IPS-15b (cell line): ENCODE results near the gene LPCAT3.

Experiments used
- H3K27me3 ChIP-seq: one replicate; pipeline ENCODE4 v1.6.1; 2013; ENCODE audit warnings: low read length; ENCODE audit not compliant: control insufficient read depth, insufficient read depth
- H3K36me3 ChIP-seq: one replicate; pipeline ENCODE4 v1.6.1; 2013; ENCODE audit warnings: low read length; ENCODE audit not compliant: control insufficient read depth, insufficient read depth
- H3K4me1 ChIP-seq: one replicate; pipeline ENCODE4 v1.6.1; 2013; ENCODE audit warnings: mild to moderate bottlenecking, low read length; ENCODE audit not compliant: control insufficient read depth, insufficient read depth
- H3K4me3 ChIP-seq: one replicate; pipeline ENCODE4 v1.5.1; 2013; ENCODE audit warnings: low read depth, low read length
- H3K9ac ChIP-seq: one replicate; pipeline ENCODE4 v1.6.1; 2013; ENCODE audit warnings: low read depth, mild to moderate bottlenecking, low read length
- H3K9me3 ChIP-seq: one replicate; pipeline ENCODE4 v1.6.1; 2013; ENCODE audit warnings: mild to moderate bottlenecking, low read length; ENCODE audit not compliant: control insufficient read depth, insufficient read depth

LPCAT3 gene

DNA sequence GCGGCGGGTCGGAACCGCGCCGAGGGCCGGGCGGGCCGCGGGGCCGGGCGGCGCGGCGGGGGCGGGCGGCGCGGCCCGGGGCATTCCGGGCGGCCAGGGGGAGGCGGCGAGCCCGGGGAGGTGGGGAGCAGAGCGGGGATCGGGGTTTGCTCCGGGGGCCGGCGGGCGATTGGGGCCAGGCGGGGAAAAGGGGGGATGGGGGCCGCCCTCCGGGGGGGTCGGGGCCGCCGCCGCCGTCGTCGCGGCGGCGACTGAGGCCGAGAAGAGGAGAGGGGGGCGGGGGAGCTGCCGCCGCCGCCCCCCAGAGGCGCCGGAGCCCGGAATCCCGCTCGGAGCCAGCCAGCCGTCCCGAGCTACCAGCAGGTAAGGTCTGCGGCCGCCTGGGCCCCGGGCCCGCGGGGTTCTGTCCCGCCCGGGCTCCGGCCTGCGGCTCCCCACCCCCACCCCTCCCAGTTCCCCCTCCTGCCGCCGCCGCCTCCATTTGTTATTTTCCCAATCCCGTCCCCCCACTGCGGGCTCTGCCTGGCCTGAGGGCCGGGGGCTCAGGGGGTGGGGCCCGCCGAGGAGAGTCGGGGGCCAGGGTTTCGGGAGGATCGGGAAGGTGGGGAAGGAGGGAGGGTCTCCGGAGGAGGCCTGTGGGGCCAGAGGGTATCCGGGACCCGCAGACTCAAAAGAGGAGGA, 90.1 kb downstream of the LPCAT3 start:
- H3K9me3 ChIP-seq, result no peaks in the 10 kb centered on the region
- peaks cover 26% of the 10 kb centered on the region for H3K4me1 ChIP-seq
- H3K4me3 ChIP-seq, result peak overlapping the region; percentile 86
- peak overlapping the region; percentile 74 for H3K9ac ChIP-seq
- peaks cover 4% of the 10 kb centered on the region for H3K36me3 ChIP-seq
- H3K27me3 ChIP-seq, result no peaks in the 10 kb centered on the region

DNA sequence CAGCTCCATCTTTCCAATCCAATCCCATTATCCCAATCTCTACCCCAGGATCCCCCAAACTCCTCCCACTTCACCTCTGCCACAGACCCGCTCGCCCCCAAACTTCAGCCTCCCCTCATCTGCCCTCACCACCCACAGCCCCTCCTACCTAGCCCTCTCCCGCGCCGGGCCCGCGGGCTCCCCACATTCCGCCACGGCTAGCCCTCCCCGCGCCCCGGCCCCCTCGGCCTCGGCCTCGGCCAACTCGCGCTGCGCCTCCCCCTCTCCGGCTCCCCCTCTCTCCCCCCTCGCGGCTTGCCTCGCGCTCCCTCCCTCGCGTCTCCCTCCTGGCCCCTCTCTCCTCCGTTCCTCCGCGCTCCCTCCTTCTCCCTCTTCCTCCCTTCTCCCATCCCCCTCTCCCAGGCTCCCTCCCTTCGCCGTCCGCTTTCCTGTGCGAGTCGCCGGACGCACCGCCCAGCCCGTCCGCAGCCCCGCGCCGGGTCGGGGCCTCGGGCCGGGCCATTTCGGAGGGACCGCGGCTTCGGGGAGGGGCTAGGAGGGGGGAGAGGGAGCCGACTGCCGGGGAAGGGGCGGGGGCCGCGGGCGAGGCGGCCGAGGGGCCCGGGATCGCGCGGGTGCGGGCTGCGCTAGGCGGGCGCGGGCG, 90.8 kb downstream of the LPCAT3 start, which contains the start of gene ATN1:
Gene ATN1, plus strand, starts transcription at position 581 of the 643 bp plus-strand sequence. CDS start 6,043 bp downstream, outside the sequence.
- Histone ChIP-seq H3K9ac (peak within 1 kb of the TSS; percentile 74), H3K36me3 (peaks cover 9% of the 10 kb centered on the region), H3K4me3 (peak within 1 kb of the TSS; percentile 86), H3K27me3 (no peaks in the 10 kb centered on the region), H3K9me3 (no peaks in the 10 kb centered on the region), H3K4me1 (peaks cover 26% of the 10 kb centered on the region)
